T-helper 2 cell (primary cell): Measurements from ENCODE around the gene INO80C.
"Not testable (repeated sequence)": the region's sequence is repeated elsewhere in the genome, so short reads cannot be mapped to it uniquely, and the experiment has no call there.

Experiments
- DNase-seq, 5 experiments: peaks; one replicate each; pipeline versions ENCODE4 v3.0.0 to v3.0.0-alpha.2; 2012 to 2022

The INO80C gene

DNA sequence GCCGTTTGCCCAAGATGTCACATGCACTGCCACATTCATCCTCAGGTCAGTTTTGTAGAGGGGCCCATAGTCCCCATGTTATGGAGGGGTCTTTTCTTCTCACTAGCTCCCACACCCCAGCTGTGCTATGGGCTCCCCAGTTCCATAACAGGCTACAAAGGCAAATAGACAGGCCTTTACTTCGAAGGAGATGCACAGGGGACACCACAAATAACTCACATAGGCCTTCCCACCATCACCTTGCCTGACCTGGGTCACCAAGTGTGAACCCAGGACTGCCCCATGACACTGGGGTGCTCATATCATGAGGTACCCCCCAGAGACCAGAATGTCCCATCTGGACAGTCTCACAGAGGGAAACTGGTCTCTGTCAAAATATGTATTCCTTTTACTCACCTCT, 15.0 kb upstream of the INO80C start:
- DNase-seq, result no peak

DNA sequence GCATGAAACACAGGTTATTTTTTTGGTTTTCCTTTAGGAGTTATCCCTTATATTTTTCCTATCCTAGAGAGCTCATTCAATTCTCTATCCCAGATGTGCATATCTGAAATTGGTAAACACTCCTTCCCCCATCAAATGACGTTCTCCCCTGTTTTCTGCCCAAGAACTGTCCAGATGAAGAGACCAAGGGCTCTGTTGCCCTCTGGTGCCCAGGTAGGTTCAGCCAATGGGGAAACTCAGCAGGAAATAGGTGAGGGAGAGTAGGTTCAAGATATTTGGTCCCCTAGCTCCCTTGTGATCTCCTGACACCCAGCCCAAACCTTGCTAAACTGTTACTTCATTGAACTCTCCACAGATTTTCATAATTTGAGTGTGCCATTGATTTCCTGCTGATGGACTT, 14.1 kb upstream of the INO80C start:
- no peak for DNase-seq

DNA sequence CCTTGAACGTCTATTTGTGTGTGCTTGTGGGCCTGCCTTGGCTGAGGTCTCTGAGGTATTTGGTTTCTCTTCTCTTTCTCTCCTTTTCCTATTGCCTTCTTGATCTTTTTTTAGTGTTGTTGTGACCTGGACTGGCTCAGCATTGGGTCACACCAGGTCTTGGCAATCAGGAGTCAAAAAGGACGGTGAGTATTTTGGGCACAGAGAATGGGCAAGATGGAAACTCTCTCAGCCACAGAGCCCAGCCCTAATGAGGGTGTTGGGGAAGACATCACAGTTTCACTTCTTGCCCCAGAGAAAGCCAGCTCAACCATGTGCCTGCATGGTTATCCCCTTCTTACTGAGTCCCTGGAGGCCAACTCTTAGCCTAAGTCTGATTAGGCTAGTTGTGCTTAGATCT, 13.7 kb upstream of the INO80C start:
- no peak for DNase-seq

DNA sequence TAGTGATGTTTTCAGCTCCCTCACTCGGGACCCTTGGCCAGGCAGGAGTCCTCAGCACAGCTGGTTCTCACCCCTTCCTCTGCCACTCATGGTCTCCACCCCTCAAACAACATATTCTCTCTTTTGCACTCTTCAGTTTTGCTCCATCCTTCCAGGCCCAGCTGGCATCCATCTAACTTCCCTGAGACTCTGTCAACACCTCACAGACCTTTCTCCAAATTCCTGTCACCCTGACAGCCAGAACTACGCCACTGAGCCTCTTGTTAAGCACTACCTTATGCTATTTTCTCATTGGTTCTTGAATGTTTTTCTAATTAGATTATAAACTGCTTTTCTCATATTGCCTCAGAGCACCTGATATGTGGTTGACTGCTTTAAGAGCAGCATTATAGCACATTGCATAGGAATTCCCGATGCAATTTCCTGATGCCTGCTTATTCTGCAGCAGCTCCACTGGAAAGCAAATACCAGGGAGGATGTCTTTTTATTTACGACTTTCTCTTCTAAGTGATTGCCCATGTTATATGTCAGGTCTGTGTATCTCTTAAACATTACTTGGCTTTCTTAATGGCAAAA, 12.4 kb upstream of the INO80C start:
- no peak for DNase-seq

DNA sequence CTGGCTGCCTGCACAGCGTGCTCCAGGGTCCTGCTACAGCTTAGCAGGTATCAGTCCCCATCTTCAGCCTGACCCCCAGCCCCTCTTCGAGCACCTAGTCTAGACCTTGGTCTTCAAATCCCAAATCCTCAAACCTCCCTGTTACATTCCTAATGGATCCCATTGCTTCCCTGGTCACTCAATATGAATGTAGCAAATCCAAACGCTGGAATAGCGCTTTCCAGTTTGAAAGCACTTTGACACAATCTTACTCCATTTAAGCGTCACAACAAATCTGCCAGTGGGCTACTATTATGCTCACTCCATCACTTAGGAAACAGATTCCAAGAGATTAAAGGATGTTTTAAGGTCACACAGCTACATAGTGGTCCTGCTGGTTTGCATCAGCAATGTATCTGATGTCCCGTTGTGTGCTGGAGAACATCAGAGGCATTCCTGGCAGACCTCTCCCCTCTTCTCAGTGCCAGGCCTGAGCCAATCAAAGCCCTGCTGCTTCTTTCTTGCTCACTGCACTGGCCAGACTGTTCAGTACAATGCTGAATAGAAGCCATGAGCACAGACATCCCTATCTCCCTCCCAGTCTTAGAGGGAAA, 11.1 kb upstream of the INO80C start:
- DNase-seq, result no peak

DNA sequence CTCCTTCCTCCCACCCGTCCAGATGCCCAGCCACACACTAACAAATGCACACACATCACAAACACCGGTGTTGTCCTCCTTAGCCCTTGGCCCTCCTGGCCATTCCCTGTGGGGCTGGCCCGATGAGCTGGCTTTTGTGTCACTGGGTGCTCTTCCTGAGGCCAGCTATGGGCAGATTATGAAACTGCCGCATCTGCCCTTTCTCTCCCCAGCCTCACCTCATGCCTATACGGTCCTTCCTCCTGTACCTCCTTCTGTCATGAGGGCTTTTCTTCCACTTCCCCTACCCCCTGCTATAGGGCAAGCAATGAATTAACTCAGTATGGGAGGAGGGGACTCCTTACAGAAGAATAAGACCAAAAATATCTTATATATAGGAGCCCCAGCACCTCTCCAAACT, 10.3 kb upstream of the INO80C start:
- DNase-seq, result no peak

DNA sequence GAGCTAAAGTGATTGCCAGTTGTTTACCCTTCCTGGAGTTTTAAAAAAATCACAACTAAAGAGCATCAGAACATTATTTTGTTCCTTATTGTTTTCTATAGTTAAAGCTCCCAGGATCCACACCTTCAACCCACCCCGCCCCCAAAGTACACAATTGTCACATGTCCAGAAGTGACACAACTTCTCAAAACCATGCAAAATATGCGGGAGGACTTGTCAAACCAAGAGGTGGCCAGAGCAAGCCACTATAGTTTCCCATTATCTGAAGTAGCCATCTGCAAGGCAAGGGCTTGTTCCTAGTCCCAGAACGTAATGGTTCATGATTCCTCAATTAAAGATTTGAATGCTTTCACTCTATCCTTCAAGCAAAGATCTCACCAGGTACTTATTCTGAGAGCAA, 9.9 kb upstream of the INO80C start:
- DNase-seq, result no peak

DNA sequence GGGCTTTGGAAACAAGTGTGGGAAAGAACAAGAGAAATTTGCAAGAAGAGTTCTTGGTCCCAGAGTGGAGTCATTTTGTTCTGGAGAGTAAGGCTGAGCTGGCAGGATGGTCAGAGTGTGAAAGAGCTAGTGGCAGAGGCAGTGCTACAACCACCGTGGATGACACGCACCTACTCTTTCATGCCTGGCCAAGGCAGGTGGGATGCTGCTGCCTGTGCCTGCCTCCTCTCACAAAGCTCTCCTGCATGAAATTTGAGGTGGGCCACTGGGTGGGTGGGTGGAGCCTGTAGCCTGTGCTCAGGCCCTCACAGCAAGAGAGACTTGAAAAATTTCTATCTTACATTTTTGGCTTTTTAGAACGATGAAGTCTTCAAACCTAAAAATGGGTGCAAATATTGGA, 9.4 kb upstream of the INO80C start:
- DNase-seq, result no peak

DNA sequence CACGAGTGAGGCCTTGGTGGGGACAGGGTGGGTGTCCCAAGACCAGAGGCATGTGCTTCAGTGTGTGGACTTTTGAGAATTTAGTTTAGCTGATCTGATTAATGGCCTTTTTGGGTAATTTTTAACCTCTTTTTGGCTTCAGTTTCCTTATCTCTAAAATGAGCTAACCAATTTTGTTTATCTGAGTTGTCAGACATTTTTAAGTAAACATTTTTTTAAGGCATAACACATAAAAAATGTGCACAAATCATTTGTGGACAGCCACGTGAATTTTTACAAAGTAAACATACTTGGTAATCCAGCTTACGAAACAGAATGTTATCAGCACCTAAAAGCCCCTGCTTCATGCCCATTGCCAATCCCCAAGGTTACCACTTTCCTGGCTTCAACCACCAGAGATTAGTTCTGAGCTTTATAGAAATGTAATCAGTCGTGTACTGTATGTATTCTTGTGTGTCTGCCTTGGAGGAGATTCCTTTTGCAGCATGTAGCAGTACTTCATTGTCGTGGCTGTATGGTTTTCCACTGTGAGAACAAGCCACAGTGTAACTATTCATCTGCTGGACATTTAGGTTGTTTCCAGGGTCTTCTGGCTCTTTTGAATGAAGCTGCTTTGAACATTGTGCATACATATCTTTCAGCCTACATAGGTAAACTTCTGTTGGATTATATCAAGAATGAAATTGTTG, 8.4 kb upstream of the INO80C start:
- no peak for DNase-seq

DNA sequence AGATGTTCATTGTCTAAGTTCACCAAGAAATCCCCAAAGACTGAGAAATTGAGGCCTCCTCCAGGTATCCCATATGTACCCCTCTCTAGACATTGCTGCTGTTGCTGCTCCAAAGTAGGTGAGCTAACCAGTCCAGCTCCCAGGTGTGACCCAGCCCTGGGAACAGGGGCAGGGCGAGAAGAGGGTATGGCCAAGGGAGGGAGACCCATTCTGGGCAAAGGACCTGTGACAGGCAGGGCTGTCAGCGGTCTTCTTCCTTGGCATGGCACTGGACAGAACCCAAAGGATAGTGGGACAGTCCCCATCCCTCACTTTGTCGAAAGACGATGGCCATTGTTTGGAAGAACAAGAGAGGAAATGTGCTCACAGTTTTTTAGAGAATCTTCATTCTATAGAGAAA, 7.2 kb upstream of the INO80C start:
- DNase-seq, result no peak

DNA sequence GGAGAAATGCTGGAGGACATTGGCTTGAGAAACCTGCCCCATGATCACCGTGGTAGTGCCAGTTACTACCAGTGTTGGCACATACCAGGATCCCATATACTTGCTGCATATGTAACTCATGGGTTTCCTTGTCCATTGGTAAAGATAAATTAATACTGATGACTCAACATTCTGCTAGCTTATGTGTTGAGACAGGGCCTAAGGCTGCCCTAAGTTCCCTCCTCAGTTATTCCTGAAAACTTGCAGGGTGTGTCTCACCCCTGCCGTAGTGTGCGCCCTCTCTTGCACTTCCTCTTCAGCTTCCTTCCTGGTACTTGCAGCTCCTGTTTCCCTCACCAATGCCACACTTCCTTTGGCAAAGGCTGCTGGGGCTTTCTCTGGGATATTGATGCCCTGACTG, 4.3 kb upstream of the INO80C start:
- no peak for DNase-seq

DNA sequence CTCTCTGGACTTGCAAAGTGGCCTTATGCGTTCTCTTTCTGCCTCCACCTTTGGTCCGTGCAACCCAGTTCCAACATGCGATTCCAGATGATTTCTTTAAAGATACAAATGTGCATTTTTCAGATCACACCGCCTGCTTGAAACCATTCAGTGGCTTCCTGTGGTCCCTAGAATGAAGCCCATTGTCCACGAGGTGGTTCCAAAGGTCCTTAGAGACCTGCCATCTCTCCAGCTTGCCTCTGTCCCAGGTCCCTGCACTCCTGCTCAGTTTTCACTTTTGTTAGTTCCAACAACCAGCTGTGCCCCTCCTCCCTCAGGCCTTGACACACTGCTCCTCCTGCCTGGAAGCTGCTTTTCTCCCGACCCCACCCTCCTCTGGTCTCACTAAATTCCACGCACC, 3.6 kb upstream of the INO80C start:
- DNase-seq, result no peak

DNA sequence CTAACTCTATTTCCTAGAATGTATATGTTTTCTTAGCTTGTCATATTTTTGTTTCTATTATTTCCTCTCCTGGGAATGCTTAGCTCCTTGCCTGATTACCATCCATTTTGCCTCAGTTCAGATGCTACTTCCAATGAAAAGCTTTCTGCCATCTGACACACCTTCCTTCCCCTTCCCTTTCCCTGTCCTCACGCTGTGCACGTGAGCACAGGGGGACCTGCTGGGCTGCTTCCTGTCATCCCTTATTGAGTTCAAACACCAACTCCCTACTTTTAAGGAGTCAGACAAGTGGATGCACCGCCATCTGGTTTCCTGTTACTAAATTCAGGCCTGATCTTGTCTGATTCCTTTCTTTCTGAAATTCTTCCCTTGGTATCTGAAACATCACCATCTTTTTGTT, 2.4 kb upstream of the INO80C start:
- DNase-seq, result no peak

DNA sequence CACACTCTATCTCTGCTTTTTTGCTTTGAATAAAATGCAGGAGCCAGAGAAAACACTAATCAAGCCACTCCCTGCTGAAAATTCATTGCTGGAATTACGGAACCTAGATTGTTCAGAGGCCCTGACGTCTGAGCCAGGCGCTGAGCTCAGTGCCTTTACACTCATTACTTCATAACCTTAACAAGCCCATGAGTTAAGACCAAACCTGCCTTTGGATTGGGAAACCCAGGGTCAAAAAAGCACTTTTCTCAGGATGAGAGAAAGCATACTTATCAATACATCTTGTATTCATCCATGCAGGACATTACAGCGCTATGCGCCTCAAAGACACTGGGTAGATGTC, 762 bp downstream of the INO80C start:
- no peak for DNase-seq

DNA sequence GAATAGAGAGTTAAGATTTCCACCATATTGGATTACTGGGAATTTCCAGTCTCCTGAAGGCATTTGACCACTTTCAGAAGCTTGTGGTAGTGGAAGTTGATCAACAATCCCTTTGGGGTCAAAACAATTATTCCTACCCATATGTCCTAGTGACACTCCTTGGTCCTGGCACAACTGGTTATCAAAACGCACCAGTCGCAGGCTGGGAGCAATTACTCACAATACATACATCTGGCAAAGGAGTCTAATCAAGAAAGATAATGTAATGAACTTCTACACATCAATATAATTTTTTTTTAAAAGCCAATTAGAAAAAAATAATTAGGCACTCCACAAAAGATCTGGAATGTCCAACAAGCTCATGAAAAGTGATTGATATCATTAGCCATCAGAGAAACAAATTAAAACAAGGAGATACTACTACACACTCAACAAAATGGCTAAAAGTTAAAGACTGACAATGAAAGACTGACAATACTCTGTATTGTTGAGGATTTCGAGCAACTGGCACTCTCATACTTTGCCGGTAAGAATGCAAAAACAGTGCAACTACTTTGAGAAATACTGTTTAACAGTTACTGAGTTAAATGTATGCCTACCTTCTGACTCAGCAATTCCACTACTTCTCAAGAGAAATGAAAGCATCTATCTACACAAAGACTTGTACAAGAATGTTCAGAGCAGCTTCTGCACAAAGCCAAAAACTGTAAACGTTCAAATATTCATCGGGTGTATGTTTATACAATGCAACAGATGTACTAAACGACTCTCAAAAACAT, 2.0 kb downstream of the INO80C start:
- DNase-seq, result no peak

DNA sequence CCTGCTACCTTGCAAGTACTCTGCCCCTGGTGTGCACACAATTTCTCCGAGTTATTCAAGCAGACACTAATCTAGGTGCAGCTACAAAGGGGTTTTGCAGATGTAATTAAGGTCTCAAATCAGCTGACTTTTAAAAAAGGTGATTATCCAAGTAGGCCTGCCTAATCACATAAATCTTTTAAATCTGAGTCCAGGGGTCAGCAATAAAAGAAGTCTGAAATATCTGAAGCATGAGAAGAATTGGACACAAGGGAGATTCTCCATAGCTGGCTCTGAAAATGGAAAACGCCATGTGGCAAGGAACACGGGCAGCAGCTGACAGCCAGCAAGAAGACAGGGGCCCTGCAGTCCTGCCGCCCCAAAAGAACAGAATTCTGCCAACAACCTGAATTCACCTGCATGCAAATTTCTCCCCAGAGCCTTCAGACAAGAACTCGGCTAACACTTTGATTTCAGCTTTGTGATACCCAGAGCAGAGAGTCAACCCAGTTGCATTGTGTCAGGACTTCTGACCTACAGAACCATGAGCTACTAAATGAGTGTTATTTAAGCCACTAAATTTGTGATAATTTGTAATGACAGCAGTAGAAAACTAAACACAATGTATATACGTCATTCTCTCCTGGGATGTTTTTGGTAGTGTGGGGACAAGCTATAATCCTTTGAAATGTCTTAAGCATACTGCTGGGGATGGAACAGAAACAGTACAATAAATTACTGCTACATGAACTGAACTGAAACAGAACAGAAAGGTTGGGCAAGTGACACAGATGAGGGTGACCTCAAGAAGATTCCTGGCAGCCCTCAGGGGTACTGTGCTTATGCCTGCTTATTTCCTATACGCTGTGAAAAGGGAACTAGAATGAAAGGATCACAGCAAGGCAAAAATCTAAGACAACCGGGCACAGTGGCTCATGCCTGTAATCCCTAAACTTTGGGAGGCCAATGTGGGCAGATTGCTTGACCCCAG, 3.2 kb downstream of the INO80C start:
- DNase-seq, result no peak

DNA sequence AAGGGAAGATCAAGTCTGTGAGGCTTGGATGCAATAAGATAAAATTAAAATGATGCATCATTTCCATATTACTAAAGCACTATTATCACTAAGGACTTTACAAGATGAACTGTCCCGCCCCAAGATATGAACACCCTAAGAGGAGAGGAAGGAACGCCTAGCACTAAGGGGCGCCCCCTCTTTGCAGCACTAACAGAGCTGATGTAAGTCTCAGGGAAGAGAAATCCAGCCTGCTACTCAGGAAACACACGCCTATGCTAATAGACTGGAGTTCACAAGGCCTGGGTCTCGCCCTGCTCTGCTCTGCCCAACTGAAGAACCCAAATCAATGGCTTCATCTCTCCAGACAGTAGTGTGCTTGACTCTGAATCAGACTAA, 6.1 kb downstream of the INO80C start:
- no peak for DNase-seq

DNA sequence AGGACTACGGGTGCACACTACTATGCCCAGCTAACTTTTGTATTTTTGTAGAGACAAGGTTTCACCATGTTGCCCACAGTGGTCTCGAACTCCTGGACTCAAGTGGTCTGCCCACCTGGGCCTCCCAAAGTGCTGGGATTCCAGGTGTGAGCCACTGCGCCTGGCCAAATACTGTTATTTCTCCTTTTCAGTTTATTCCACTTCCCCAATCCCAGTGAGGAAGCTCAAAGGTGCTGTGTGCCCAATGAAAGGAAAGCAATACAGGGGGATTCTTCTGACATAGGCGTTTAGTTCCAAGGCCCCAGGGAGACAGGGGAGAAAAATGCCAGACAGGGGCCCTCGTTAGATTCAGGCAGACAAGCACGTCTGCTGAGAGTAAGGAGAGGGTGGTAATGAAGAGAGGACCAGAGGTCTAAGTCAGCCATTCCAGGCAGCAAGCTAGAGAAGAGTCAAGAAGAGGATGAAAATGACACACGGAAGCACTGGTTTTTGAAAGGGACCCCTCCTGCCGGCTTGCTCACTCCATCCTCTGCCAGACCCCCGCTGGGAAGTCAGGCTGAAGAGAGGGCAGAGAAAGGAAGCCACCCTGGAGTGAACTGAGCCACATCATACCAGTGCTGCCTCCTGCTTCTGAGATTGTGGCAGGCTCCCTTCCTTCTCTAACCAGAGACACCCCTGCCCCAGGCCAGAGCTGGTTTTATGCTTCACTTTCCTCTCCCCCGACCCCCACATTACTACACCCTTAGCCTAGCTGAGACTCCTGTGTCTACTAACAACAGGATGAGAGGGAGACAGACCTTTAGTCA, 6.7 kb downstream of the INO80C start:
- DNase-seq, result no peak

DNA sequence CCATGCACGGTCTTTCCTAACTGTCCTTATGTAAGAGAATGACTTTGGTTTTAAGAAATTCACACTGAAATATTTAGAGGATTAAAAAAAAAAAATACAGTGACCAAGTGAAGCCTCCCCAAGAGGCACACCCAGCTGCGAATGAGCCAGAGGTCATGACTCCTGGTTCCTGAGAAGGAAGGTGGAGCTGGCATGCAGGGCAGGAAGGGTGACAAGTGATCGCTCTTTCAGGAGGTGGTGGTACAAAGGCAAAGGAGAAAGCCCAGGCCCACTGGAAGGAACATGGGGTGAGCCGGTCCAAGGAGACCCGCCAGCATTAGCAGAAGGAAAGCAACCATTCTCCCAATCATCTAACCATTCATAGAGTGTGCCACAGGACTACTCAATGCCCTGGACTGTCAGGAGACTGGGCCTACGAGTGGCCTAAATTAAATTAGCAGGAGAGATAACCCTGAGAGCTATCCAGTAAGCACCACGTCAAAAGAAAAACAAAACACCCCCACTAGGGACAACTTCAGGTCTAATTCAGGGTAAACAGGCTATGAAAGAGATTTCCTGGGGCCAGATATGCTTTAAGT, 7.8 kb downstream of the INO80C start:
- no peak for DNase-seq

DNA sequence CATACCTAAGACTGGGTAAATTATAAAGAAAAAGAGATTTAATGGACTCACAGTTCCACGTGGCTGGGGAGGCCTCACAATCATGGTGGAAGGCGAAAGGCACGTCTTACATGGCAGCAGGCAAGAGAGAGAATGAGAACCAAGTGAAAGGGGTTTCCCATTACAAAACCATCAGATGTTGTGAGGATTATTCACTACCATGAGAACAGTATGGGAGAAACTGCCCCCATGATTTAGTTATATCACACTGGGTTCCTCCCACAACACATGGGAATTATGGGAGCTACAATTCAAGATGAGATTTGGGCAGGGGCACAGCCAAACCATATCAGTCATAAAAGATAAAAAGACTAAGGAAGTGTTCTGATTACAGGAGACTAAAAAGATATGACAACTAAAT, 8.5 kb downstream of the INO80C start:
- DNase-seq, result not testable (repeated sequence)

DNA sequence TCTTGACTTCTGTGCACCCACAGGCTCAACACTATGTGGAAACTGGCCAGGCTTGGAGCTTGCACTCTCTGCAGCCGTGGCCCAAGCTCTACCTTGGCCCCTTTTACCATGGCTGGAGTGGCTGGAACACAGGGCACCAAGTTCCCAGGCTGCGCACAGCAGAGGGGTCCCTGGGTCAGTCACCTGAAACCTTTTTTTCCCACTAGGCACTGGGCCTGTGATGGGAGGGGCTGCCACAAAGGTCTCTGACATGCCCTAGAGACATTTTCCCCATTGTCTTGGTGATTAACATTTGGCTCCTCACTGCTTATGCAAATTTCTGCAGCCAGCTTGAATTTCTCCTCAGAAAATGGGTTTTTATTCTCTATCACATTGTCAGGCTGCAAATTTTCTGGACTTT, 9.4 kb downstream of the INO80C start:
- DNase-seq, result not testable (repeated sequence)

DNA sequence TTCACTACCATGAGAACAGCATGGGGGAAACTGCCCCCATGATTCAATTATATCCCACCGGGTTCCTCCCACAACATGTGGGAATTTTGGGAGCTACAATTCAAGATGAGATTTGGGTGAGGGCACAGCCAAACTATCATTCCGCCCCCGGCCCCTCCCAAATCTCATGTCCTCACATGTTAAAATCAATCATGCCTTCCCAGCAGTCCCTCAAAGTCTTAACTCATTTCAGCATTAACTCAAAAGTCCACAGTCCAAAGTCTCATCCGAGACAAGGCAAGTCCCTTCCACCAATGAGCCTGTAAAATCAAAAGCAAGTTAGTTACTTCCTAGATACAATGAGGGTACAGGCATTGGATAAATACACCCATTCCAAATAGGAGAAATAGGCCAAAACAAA, 10.2 kb downstream of the INO80C start:
- DNase-seq, result not testable (repeated sequence)
